HG03520 (cell line): Measurements from ENCODE around the gene KRT3.
"Not testable (repeated sequence)": the region's sequence is repeated elsewhere in the genome, so short reads cannot be mapped to it uniquely, and the experiment has no call there.

Experiments
- ATAC-seq: cut with Tn5 transposase; IDR thresholded peaks from one replicate; pipeline ENCODE4 v1.9.1; 2021; ENCODE audit warnings: mild to moderate bottlenecking, moderate library complexity; ENCODE audit not compliant: unreplicated experiment

The KRT3 gene

GRCh38 chr12:52799505-52800211 is 3.7 kb upstream of the KRT3 start:
- no peak for ATAC-seq

- ATAC-seq: no peak
Measured at GRCh38 chr12:52798671-52799504, 3.0 kb upstream of the KRT3 start.

GRCh38 chr12:52798003-52798670 is 2.2 kb upstream of the KRT3 start:
- no peak for ATAC-seq

GRCh38 chr12:52797529-52797894 is 1.6 kb upstream of the KRT3 start:
- no peak for ATAC-seq

- no peak for ATAC-seq
Measured at GRCh38 chr12:52796839-52797528, 1.1 kb upstream of the KRT3 start.

GRCh38 chr12:52796429-52796794 is 495 bp upstream of the KRT3 start:
- ATAC-seq: no peak

GRCh38 chr12:52795332-52795674 is 614 bp downstream of the KRT3 start:
- ATAC-seq: not testable (repeated sequence)

- no peak for ATAC-seq
Measured at GRCh38 chr12:52794479-52795331, 1.2 kb downstream of the KRT3 start.

GRCh38 chr12:52792185-52793029 is 3.5 kb downstream of the KRT3 start:
- ATAC-seq: no peak

GRCh38 chr12:52791271-52792184 is 4.4 kb downstream of the KRT3 start:
- ATAC-seq: no peak

GRCh38 chr12:52790427-52791270 is 5.3 kb downstream of the KRT3 start:
- ATAC-seq: no peak

GRCh38 chr12:52789637-52790426 is 6.1 kb downstream of the KRT3 start:
- no peak for ATAC-seq

- ATAC-seq: no peak
Measured at GRCh38 chr12:52788876-52789636, 6.9 kb downstream of the KRT3 start.

GRCh38 chr12:52788192-52788875 is 7.6 kb downstream of the KRT3 start:
- no peak for ATAC-seq
